Glutamatergic neuron (in vitro differentiated cells): ENCODE measurements around the gene DPF3. TPM values are rescaled to one million over a fixed set of nuclear protein-coding genes. Genes with fewer than 3 reads are reported as not detected.

ENCODE experiments used
- DNase-seq: peaks from one replicate; pipeline ENCODE4 v3.0.0; 2022
- H3K27ac Mint-ChIP-seq: one replicate; pipeline ENCODE4 v1.8.0; 2020; ENCODE audit warnings: mild to moderate bottlenecking, mixed read lengths, inconsistent platforms; ENCODE audit not compliant: unreplicated experiment
- H3K27me3 Mint-ChIP-seq: one replicate; pipeline ENCODE4 v1.8.0; 2020; ENCODE audit warnings: mild to moderate bottlenecking, moderate library complexity, mixed read lengths, inconsistent platforms; ENCODE audit not compliant: unreplicated experiment
- H3K36me3 Mint-ChIP-seq: one replicate; pipeline ENCODE4 v1.8.0; 2020; ENCODE audit warnings: mild to moderate bottlenecking, mixed read lengths, inconsistent platforms; ENCODE audit not compliant: unreplicated experiment
- H3K4me1 Mint-ChIP-seq: one replicate; pipeline ENCODE4 v1.8.0; 2020; ENCODE audit warnings: mild to moderate bottlenecking, low read depth, mixed read lengths, inconsistent platforms; ENCODE audit not compliant: unreplicated experiment
- H3K4me3 Mint-ChIP-seq: one replicate; pipeline ENCODE4 v1.8.0; 2020; ENCODE audit warnings: mild to moderate bottlenecking, mixed read lengths, inconsistent platforms; ENCODE audit not compliant: unreplicated experiment
- H3K9me3 Mint-ChIP-seq: one replicate; pipeline ENCODE4 v1.8.0; 2020; ENCODE audit warnings: mild to moderate bottlenecking, moderate library complexity, mixed read lengths, inconsistent platforms; ENCODE audit not compliant: unreplicated experiment
- total RNA-seq: library from RNA; stranded (reverse); fragmentation: NEBNext Ultra II Directional; extraction: Animal tissue kit (Norgen Biotek cat#: 25700); gene quantifications from one replicate; pipeline ENCODE4 v1.2.1, GENCODE V29; 2021; ENCODE audit not compliant: unreplicated experiment
- TF ChIP-seq, protein P1 (sequence below): fragments of 200-600 bp; sonication (generic); IDR thresholded peaks from one replicate; pipeline ENCODE4 v1.5.0; 2021; ENCODE audit not compliant: partially characterized antibody, unreplicated experiment

The DPF3 gene
- total RNA-seq, 1 donor from 2014 or later = 13.7 TPM

- no peak for DNase-seq
- H3K4me1 Mint-ChIP-seq = no peaks in the 10 kb centered on the region
- H3K36me3 Mint-ChIP-seq = no peaks in the 10 kb centered on the region
- H3K9me3 Mint-ChIP-seq = no peaks in the 10 kb centered on the region
- H3K27me3 Mint-ChIP-seq = peaks cover 4% of the 10 kb centered on the region
- H3K4me3 Mint-ChIP-seq = no peak overlapping the region
- TF ChIP-seq, protein P1, sequence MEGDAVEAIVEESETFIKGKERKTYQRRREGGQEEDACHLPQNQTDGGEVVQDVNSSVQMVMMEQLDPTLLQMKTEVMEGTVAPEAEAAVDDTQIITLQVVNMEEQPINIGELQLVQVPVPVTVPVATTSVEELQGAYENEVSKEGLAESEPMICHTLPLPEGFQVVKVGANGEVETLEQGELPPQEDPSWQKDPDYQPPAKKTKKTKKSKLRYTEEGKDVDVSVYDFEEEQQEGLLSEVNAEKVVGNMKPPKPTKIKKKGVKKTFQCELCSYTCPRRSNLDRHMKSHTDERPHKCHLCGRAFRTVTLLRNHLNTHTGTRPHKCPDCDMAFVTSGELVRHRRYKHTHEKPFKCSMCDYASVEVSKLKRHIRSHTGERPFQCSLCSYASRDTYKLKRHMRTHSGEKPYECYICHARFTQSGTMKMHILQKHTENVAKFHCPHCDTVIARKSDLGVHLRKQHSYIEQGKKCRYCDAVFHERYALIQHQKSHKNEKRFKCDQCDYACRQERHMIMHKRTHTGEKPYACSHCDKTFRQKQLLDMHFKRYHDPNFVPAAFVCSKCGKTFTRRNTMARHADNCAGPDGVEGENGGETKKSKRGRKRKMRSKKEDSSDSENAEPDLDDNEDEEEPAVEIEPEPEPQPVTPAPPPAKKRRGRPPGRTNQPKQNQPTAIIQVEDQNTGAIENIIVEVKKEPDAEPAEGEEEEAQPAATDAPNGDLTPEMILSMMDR = no peak
- H3K27ac Mint-ChIP-seq = no peak overlapping the region
These were observed 83.7 kb downstream of the DPF3 start for GRCh38 chr14:72810201-72810600.

GRCh38 chr14:72809063-72809462 is 84.8 kb downstream of the DPF3 start:
- Mint-ChIP-seq H3K9me3 (no peaks in the 10 kb centered on the region), H3K27me3 (peaks cover 8% of the 10 kb centered on the region), H3K4me1 (no peaks in the 10 kb centered on the region), H3K4me3 (no peak overlapping the region), H3K36me3 (no peaks in the 10 kb centered on the region), H3K27ac (no peak overlapping the region)
- DNase-seq = no peak
- TF ChIP-seq, protein P1 = no peak

- H3K4me1 Mint-ChIP-seq = no peaks in the 10 kb centered on the region
- peaks cover 8% of the 10 kb centered on the region for H3K27me3 Mint-ChIP-seq
- H3K4me3 Mint-ChIP-seq = no peak overlapping the region
- no peaks in the 10 kb centered on the region for H3K9me3 Mint-ChIP-seq
- TF ChIP-seq, protein P1 = no peak
- DNase-seq = no peak
- H3K36me3 Mint-ChIP-seq = no peaks in the 10 kb centered on the region
- no peak overlapping the region for H3K27ac Mint-ChIP-seq
These were observed 85.3 kb downstream of the DPF3 start for GRCh38 chr14:72808564-72808963.

DNA sequence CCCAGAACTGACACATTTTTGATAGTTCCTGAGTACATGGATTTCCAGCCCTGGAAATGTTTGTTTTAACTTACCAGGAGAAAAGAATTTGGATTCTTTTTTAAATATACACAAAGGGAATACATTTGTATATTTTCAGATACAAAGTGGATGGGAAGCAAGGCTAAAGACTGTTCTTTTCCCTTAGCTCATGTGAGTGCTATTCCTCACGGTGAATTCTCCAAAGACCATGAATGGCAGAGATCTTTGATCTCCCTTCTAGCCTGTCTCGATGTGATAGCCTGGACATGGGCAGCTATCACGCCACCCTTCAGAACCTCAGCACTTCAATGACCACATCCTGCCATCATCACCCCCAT is 91.3 kb downstream of the DPF3 start:
- peaks cover 2% of the 10 kb centered on the region for H3K9me3 Mint-ChIP-seq
- no peak overlapping the region for H3K27ac Mint-ChIP-seq
- H3K4me3 Mint-ChIP-seq = no peak overlapping the region
- H3K27me3 Mint-ChIP-seq = peaks cover 7% of the 10 kb centered on the region
- DNase-seq = no peak
- peaks cover 4% of the 10 kb centered on the region for H3K36me3 Mint-ChIP-seq
- H3K4me1 Mint-ChIP-seq = no peaks in the 10 kb centered on the region
- TF ChIP-seq, protein P1 = no peak

GRCh38 chr14:72801836-72802587 is 91.9 kb downstream of the DPF3 start:
- no peak for DNase-seq
- Mint-ChIP-seq H3K4me3 (no peak overlapping the region), H3K9me3 (peaks cover 2% of the 10 kb centered on the region), H3K36me3 (peaks cover 4% of the 10 kb centered on the region), H3K27me3 (peaks cover 7% of the 10 kb centered on the region), H3K4me1 (no peaks in the 10 kb centered on the region), H3K27ac (no peak overlapping the region)
- TF ChIP-seq, protein P1 = no peak
